Loucy (cell line): ENCODE data around the gene SLC22A8.

Experiments
- CTCF ChIP-seq: fragments of 200-600 bp; sonication (generic); conservative IDR thresholded peaks from 2 replicates; pipeline ENCODE4 v1.5.1; 2014; ENCODE audit warnings: mild to moderate bottlenecking, antibody characterized with exemption, low read length
- EZH2phosphoT487 ChIP-seq: fragments of 200-600 bp; IDR thresholded peaks from 2 replicates; pipeline ENCODE4 v1.6.1; 2018; ENCODE audit warnings: antibody characterized with exemption, mild to moderate bottlenecking, moderate library complexity, borderline replicate concordance

- no peak for TF ChIP-seq CTCF
- TF ChIP-seq EZH2phosphoT487: no peak
Observed at GRCh38 chr11:62988276-62988675, 27.4 kb downstream of the SLC22A8 start.
